ENCODE measurements around the gene PDE3A.

PDE3A gene

DNA sequence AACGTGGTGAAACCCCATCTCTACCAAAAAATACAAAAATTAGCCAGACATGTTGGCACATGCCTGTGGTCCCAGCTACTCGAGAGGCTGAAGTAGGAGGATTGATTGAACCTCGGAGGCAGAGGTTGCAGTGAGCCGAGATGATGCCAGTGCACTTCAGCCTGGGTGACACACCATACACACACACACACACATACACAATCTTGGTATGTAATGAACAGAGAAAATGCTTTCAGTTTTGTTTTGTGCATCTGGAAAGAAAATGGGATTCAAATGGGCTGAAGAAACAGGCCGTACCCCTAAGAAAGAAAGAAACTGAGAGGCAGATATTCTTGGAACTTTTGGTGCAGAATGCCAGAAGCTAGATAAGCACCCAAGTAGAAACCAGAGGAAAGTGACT is 107.2 kb downstream of the PDE3A start:
- H3K27me3 ChIP-seq (ENCODE audit: insufficient read depth, low read length, poor library complexity, severe bottlenecking) = no peaks in the 10 kb centered on the region
- H3F3A ChIP-seq (ENCODE audit: low read depth) = no peaks in the 10 kb centered on the region
- TF ChIP-seq, protein P1, sequence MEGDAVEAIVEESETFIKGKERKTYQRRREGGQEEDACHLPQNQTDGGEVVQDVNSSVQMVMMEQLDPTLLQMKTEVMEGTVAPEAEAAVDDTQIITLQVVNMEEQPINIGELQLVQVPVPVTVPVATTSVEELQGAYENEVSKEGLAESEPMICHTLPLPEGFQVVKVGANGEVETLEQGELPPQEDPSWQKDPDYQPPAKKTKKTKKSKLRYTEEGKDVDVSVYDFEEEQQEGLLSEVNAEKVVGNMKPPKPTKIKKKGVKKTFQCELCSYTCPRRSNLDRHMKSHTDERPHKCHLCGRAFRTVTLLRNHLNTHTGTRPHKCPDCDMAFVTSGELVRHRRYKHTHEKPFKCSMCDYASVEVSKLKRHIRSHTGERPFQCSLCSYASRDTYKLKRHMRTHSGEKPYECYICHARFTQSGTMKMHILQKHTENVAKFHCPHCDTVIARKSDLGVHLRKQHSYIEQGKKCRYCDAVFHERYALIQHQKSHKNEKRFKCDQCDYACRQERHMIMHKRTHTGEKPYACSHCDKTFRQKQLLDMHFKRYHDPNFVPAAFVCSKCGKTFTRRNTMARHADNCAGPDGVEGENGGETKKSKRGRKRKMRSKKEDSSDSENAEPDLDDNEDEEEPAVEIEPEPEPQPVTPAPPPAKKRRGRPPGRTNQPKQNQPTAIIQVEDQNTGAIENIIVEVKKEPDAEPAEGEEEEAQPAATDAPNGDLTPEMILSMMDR (conservative IDR thresholded peaks at IDR 0.05; ENCODE audit: low read length) = no peak
- TF ChIP-seq EZH2phosphoT487 (IDR thresholded peaks at IDR 0.05; ENCODE audit: borderline replicate concordance) = no peak
- H4K20me1 ChIP-seq (ENCODE audit: insufficient read depth, low read length, poor library complexity, severe bottlenecking) = no peaks in the 10 kb centered on the region
- no peaks in the 10 kb centered on the region for H3K36me3 ChIP-seq (ENCODE audit: insufficient read depth, low read length)
- no peaks in the 10 kb centered on the region for H3K9me3 ChIP-seq (ENCODE audit: insufficient read depth, low read depth, low read length)
- no peak overlapping the region for H3K9ac ChIP-seq (ENCODE audit: low read depth, low read length, poor library complexity, severe bottlenecking)
- H3K4me2 ChIP-seq (ENCODE audit: low read depth, low read length, poor library complexity, severe bottlenecking) = no peak overlapping the region
- H3K4me1 ChIP-seq (ENCODE audit: insufficient read depth, low read length, poor library complexity, severe bottlenecking) = no peaks in the 10 kb centered on the region
- no peaks in the 10 kb centered on the region for H3K9me2 ChIP-seq (replicated peaks; ENCODE audit: low read depth, low read length)
- H3K79me2 ChIP-seq (ENCODE audit: insufficient read depth, low read length) = no peaks in the 10 kb centered on the region
- no peak overlapping the region for H2AFZ ChIP-seq (ENCODE audit: low read length)
- no peak overlapping the region for H3K4me3 ChIP-seq (ENCODE audit: low read length, poor library complexity, severe bottlenecking)

DNA sequence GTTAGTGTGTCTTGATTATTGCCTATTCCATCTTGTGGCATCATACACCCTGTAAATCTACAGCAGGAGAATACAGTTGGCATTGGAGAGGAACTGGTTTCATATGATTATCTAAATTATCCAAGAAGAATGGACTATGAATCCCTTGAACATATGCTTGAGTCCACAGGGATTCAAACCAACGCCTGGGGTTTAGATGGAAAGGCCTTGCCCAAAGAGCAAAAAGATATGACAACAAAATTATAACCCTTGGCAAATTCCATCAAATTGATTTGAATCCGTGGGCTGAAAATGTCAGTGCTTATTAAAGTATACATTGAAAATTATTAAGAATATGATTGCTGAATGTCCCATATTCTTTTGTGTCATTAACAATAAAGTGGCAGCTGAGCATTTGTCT is 108.2 kb downstream of the PDE3A start:
- Histone ChIP-seq H3K79me2 (ENCODE audit: insufficient read depth, low read length) (no peaks in the 10 kb centered on the region), H3K4me3 (ENCODE audit: low read length, poor library complexity, severe bottlenecking) (no peak overlapping the region), H3K36me3 (ENCODE audit: insufficient read depth, low read length) (no peaks in the 10 kb centered on the region), H3K27me3 (ENCODE audit: insufficient read depth, low read length, poor library complexity, severe bottlenecking) (no peaks in the 10 kb centered on the region), H3K4me1 (ENCODE audit: insufficient read depth, low read length, poor library complexity, severe bottlenecking) (no peaks in the 10 kb centered on the region), H3K4me2 (ENCODE audit: low read depth, low read length, poor library complexity, severe bottlenecking) (no peak overlapping the region), H3K9me3 (ENCODE audit: insufficient read depth, low read depth, low read length) (no peaks in the 10 kb centered on the region), H2AFZ (ENCODE audit: low read length) (no peak overlapping the region), H4K20me1 (ENCODE audit: insufficient read depth, low read length, poor library complexity, severe bottlenecking) (no peaks in the 10 kb centered on the region), H3K9ac (ENCODE audit: low read depth, low read length, poor library complexity, severe bottlenecking) (no peak overlapping the region), H3K9me2 (replicated peaks; ENCODE audit: low read depth, low read length) (no peaks in the 10 kb centered on the region), H3F3A (ENCODE audit: low read depth) (no peaks in the 10 kb centered on the region)
- TF ChIP-seq EZH2phosphoT487 (IDR thresholded peaks at IDR 0.05; ENCODE audit: borderline replicate concordance) = no peak
- TF ChIP-seq, protein P1 (conservative IDR thresholded peaks at IDR 0.05; ENCODE audit: low read length) = no peak

GRCh38 chr12:20477255-20477654 is 108.9 kb downstream of the PDE3A start:
- Histone ChIP-seq H3F3A (ENCODE audit: low read depth) (no peaks in the 10 kb centered on the region), H3K27me3 (ENCODE audit: insufficient read depth, low read length, poor library complexity, severe bottlenecking) (no peaks in the 10 kb centered on the region), H3K9ac (ENCODE audit: low read depth, low read length, poor library complexity, severe bottlenecking) (no peak overlapping the region), H3K79me2 (ENCODE audit: insufficient read depth, low read length) (no peaks in the 10 kb centered on the region), H3K4me2 (ENCODE audit: low read depth, low read length, poor library complexity, severe bottlenecking) (no peak overlapping the region), H3K9me2 (replicated peaks; ENCODE audit: low read depth, low read length) (no peaks in the 10 kb centered on the region), H3K9me3 (ENCODE audit: insufficient read depth, low read depth, low read length) (no peaks in the 10 kb centered on the region), H3K4me3 (ENCODE audit: low read length, poor library complexity, severe bottlenecking) (no peak overlapping the region), H3K36me3 (ENCODE audit: insufficient read depth, low read length) (no peaks in the 10 kb centered on the region), H2AFZ (ENCODE audit: low read length) (no peak overlapping the region), H3K4me1 (ENCODE audit: insufficient read depth, low read length, poor library complexity, severe bottlenecking) (no peaks in the 10 kb centered on the region), H4K20me1 (ENCODE audit: insufficient read depth, low read length, poor library complexity, severe bottlenecking) (no peaks in the 10 kb centered on the region)
- no peak for TF ChIP-seq EZH2phosphoT487 (IDR thresholded peaks at IDR 0.05; ENCODE audit: borderline replicate concordance)
- TF ChIP-seq, protein P1 (conservative IDR thresholded peaks at IDR 0.05; ENCODE audit: low read length) = no peak

Data from Loucy (cell line).